Stimulated activated naive CD4-positive, alpha-beta T cell treated with Interleukin-2 at 50 U/mL for 16 hours (primary cell): ENCODE measurements around the gene PPM1D.
"Not testable (repeated sequence)": the region's sequence is repeated elsewhere in the genome, so short reads cannot be mapped to it uniquely, and the experiment has no call there.

Experiments
- DNase-seq: peaks from one replicate; lab custom pipeline; 2025; lab: John Stamatoyannopoulos, UW

Gene PPM1D

DNA sequence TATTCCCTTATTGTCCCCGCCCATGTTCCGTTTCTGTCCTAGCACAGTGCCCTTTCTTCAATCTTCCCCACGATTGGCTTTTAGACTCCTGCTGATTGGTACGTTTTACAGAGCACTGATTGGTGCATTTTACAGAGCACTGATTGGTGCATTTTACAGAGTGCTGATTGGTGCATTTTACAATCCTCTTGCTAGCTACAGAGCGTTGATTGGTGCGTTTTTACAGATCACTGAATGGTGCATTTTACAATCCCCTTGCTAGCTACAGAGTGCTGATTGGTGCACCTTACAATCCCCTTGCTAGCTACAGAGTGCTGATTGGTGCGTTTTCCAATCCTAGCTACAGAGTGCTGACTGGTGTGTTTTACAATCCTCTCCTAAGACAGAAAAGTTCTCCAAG, 74.6 kb downstream of the PPM1D start:
- DNase-seq, result not testable (repeated sequence)

DNA sequence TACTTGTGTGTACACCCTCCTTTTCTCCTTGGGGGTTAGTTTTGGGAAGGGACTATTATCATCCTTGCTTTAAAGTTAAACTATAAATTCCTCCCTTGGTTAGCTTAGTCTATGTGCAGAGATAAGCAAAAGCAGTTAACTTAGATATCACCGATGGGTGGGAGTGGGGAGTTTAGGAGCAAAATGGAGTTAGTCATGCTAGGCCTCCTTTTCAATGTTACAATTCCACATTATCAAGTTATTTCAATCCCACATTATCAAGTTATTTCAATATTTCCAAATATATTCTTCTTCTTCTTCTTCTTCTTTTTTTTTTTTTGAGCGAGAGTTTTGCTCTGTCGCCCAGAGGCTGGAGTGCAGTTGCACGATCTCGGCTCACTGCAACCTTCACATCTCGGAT, 76.0 kb downstream of the PPM1D start:
- no peak for DNase-seq

DNA sequence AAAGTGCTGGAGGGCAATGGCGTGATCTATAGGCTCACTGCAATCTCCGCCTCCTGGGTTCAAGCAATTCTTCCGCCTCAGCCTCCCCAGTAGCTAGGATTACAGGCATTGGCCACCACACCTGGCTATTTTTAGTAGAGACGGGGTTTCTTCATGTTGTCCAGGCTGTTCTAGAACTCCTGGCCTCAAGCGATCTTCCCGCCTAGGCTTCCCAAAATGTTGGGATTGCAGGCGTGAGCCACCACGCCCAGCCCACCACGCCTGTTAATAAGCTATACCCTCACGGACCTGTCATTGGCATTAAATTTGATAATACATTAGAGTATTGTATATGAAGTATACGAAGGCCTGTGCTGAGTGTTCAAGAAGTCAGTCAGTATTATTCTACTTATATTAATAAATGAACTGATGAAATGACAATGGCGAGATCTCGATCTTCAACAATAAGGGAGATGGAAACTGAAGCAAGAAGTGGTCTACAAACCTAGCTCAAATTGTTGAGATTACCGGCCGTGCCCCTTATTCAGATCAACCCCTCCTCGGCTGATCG, 76.8 kb downstream of the PPM1D start:
- no peak for DNase-seq

DNA sequence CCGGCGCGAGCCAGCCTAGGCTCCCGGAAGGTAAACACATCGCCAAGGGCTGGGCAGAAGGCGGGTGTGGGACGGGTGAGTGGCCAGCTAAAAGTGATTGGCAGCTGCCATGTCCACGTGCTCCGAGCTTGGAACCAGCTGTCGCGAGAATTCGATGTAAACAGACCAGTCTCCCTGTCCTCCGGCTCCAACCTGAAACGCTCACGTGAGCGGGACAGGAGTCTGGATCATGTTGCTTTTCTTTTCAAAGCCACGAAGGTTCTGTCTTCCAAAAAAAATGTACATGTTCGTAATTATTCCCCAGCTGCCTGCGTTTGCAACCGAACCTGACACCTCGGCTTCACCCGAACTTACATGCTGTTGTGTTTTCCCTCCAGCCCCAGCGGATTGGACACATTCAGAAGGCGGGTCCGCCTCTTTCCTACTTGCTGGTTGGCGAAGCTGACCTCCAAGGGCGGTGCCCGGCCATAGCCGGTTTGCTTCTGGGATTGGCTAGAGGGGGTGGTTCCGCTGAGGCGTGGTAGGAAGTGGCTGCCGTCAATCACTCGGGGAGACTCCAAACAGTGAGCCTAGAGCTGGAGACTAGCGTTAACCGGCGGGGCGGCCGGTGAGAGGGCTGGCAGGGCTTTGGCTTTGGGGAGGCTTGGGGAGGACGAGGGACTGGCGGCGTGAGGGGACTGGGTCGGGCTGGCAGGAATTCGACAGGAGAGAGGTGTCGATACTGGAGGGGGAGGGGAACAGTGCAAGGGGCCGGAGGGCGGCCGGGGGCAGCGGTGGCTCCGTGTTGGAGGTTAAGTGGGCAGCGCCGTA, 77.5 kb downstream of the PPM1D start, which contains the start of gene BCAS3:
Gene BCAS3 (plus strand): TSS at position 544 of the 810 bp plus-strand sequence.
- peak; percentile 98 for DNase-seq

DNA sequence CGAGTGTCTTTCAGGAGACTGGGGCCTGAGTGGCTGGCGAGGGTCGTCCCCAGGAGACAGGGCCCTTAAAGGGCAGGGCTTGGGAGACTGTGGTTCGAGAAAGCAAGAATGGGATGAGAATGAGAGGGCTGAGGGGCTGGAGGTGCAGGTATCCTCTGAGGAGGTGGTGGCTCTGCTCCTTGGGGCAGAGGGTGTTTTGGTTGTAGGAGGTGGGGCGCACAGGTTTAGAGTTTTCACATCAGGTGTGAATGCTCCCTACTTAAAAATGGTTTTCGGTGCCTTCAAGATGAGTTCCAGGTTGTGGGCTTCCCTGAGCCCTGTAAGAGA, 78.1 kb downstream of the PPM1D start:
- no peak for DNase-seq

DNA sequence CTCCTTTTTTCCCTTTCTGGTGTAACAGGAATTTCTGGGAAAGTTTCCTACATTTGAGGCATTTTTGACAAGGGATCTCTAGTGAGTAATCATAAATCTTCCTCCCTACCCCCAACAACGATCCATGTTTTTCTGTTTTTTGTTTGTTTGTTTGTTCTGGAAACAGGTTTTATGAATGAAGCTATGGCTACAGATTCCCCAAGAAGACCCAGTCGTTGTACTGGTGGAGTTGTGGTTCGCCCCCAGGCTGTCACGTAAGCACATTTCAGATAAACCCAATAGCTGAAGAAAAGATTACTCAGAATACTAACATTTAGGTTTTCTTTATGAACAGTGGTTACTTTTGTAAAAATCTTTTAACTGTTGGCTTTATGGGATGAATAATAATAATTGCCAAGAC, 79.3 kb downstream of the PPM1D start:
- DNase-seq, result no peak

DNA sequence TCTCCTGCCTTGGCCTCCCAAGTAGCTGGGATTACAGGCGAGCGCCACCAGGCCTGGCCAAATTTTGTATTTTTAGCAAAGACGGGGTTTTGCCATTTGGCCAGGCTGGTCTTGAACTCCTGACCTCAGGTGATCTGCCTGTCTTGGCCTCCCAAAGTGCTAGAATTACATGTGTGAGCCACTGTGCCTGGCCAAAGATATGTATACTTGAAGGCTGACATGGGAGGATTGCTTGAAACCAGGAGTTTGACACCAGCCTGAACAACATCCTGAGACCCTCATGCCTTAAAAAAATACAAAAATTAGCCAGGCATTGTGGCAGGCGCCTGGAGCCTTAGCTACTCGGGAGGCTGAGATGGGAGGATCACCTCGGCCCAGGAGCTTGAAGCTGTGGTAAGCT, 80.8 kb downstream of the PPM1D start:
- no peak for DNase-seq

DNA sequence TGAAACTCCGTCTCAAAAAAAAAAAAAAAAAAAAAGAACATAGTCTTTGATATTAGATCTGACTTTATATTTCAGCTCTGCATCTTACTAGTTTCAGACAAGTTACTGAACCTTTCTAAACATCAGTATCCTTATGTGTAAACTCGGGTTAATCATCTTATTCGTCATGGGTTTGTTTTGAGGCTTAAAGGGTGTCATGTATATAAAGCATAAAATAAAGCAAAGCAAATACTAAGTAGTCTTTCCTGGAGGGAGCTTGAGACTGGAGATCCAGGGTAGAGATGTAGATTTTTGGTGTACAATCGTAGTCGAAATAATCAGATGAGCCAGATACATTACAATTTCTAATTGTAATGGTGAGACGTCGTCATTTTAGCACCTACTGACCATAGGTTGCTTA, 85.4 kb downstream of the PPM1D start:
- DNase-seq, result no peak

DNA sequence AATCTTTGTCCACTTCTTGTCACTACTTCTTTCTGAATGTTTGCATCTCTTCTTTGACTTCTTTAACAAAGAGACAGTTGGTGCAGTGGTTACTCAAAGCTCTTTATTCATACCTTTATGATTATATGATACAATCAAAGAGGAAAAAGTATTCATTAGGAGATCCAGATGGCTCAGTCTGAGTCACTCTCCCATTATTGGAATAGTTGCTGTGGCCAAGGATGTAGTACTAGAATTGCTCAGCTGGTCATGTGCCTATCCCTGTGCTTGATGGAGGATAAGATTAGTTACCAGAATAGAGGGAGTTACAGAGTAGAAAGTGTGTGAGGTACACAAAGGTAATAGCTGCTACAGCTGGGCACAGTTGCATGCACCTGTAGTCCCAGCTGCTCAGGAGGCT, 96.0 kb downstream of the PPM1D start:
- no peak for DNase-seq

DNA sequence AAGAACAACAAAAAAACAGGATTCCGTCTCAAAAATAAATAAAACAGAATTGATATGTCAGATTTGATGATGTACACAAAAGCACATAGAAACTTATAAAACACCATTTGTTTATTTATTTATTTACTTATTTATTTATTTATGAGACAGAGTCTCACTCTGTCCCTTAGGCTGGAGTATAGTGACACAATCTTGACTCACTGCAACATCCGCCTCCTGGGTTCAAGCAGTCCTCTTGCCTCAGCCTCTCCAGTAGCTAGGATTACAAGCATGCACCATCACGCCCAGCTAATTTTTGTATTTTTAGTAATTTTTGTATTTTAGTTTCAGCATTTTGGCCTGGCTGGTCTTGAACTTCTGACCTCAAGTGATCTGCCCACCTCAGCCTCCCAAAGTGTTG, 99.1 kb downstream of the PPM1D start:
- DNase-seq, result no peak

DNA sequence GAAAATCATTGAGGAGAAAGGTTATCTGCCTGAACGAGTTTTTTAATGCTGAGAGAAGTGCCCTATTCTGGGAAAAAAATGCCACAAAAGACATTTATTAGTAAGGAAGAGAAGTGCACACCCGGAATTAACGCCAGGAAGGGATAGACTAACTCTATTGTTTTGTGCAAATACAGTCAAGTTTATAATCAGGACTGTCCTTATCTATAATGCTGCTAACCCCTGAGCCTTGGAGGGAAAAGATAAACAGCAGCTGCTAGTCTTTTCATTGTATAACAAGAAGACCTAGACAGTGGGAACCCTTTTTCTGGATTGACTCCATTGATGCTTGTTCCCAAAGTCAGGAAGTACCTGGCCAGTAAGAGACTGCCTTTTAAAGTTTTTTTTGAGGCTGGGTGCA, 104.2 kb downstream of the PPM1D start:
- DNase-seq, result no peak

DNA sequence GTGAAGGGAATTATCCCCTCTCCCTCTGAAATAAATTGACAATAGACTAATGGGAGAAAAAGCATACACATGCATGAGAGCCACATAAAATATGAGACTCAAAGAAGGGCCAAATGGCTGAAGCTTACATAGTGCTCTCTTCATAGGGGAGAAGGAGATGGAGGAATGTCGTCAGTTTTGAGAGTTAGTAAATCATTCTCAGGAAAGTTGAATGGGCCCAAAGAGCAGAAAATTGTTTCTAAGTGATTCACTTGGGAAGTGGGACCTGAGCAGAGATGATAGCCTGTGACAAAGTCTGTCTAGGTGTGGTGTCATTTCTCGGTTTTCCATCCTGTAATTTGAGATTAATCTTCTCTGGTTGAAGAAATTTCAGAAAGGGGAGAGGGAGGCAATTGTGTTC, 112.7 kb downstream of the PPM1D start:
- no peak for DNase-seq

DNA sequence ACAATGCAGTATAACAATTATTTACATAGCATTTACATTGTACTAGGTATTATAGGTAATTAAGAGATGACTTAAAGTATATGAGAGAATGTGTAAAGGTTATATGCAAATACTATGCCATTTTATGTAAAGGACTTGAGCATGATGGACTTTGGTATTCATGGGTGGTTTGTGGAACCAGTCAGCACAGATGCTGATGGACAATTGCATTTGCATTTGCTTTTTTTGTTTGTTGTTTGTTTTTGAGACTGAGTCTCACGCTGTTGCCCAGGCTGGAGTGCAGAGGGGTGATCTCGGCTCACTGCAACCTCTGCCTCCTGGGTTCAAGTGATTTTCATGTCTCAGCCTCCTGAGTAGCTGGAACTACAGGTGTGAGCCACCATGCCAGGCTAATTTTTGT, 113.6 kb downstream of the PPM1D start:
- no peak for DNase-seq
